Esophagus squamous epithelium (tissue), 4 donors: ENCODE data around the gene RIN3.

Source experiments
- CTCF ChIP-seq, 6 experiments: fragments of 450-650 bp in 4 of 6; fragments of 200-600 bp in 2 of 6; sonication (generic) in 2 of 6; IDR thresholded peaks; one replicate each; pipeline ENCODE4 v1.5.1; 2016 to 2019; ENCODE audit warnings: antibody characterized with exemption in 6 of 6, mild to moderate bottlenecking in 4 of 6, moderate library complexity in 4 of 6
- POLR2A ChIP-seq, 4 donors: fragments of 450-650 bp; IDR thresholded peaks; one replicate each; pipeline ENCODE4 v1.6.1; 2017; ENCODE audit warnings: antibody characterized with exemption in 4 of 4, mild to moderate bottlenecking in 4 of 4, moderate library complexity in 3 of 4

DNA sequence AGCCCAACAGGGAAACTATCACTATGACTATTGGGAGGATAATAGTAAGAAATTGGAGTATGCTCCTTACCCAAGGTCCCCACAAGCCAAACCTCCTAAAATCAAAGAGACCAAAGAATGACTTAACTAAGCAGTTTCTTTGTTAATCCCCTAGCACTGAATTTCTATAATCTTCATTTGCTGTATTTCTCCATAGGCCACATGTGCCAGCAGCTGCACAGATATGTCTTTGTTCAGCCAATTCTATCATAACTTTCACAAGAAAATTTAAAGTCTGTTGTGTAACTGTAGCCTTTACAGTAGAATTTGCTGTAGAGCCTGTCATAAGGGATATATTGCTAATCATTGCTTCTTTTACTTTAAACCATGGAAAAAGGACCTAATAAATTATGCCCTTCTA lies 104.0 kb downstream of the RIN3 start:
- no peak for TF ChIP-seq CTCF (IDR thresholded peaks at IDR 0.05)
- TF ChIP-seq POLR2A (IDR thresholded peaks at IDR 0.05): no peak
